OCI-LY3 (cell line): ENCODE data around the gene TTC23.

Experiments
- H2AFZ ChIP-seq: fragments of 200-600, 300-600 bp; shearing (Covaris generic); 2 replicates; pipeline ENCODE4 v1.6.0; 2014; ENCODE audit warnings: antibody characterized with exemption, low read depth, low read length
- H3K27ac ChIP-seq: fragments of 200-600, 300-600 bp; sonication (generic); 2 replicates; pipeline ENCODE4 v1.5.1; 2014; ENCODE audit warnings: mild to moderate bottlenecking, low read length, moderate library complexity, mixed read lengths
- H3K27me3 ChIP-seq: fragments of 200-600, 300-600 bp; sonication (generic); 2 replicates; pipeline ENCODE4 v1.6.1; 2014; ENCODE audit warnings: low read depth, low read length, mixed read lengths
- H3K36me3 ChIP-seq: fragments of 200-600, 300-600 bp; sonication (generic); replicated peaks from 2 replicates; pipeline ENCODE3; 2014; ENCODE audit warnings: low read depth, low read length, mixed read lengths
- H3K4me1 ChIP-seq: fragments of 300-600, 200-600 bp; sonication (generic); 2 replicates; pipeline ENCODE4 v1.6.1; 2014; ENCODE audit warnings: low read length, mixed read lengths
- H3K4me2 ChIP-seq: fragments of 200-600, 300-600 bp; sonication (generic); 2 replicates; pipeline ENCODE4 v1.6.1; 2014; ENCODE audit warnings: low read length, mixed read lengths
- H3K4me3 ChIP-seq: fragments of 300-600, 200-600 bp; sonication (generic); 2 replicates; pipeline ENCODE4 v1.5.1; 2014; ENCODE audit warnings: antibody characterized with exemption, mild to moderate bottlenecking, low read length, moderate library complexity
- H3K79me2 ChIP-seq: fragments of 300-600, 200-600 bp; shearing (Covaris generic); 2 replicates; pipeline ENCODE4 v1.6.1; 2014; ENCODE audit warnings: mild to moderate bottlenecking, low read length, mixed read lengths
- H3K9ac ChIP-seq: fragments of 300-600, 200-600 bp; shearing (Covaris generic); 2 replicates; pipeline ENCODE4 v1.6.0; 2014; ENCODE audit warnings: mild to moderate bottlenecking, low read length, moderate library complexity
- H3K9me3 ChIP-seq: fragments of 200-600, 300-600 bp; shearing (Covaris generic); 2 replicates; pipeline ENCODE4 v1.6.1; 2014; ENCODE audit warnings: low read length, mixed read lengths; ENCODE audit not compliant: insufficient read depth
- H4K20me1 ChIP-seq: fragments of 200-600, 300-600 bp; sonication (generic); 2 replicates; pipeline ENCODE4 v1.6.1; 2016; ENCODE audit warnings: low read length, mixed read lengths; ENCODE audit not compliant: insufficient read depth
- CTCF ChIP-seq: fragments of 200-600, 300-600 bp; sonication (generic); IDR thresholded peaks from 2 replicates; pipeline ENCODE4 v1.5.1; 2014; ENCODE audit warnings: antibody characterized with exemption, low read length, low read depth
- EZH2phosphoT487 ChIP-seq: fragments of 200-600 bp; shearing (Covaris generic); IDR thresholded peaks from 2 replicates; pipeline ENCODE4 v1.6.1; 2018; ENCODE audit warnings: antibody characterized with exemption, mixed run types, low read depth

TTC23 gene

DNA sequence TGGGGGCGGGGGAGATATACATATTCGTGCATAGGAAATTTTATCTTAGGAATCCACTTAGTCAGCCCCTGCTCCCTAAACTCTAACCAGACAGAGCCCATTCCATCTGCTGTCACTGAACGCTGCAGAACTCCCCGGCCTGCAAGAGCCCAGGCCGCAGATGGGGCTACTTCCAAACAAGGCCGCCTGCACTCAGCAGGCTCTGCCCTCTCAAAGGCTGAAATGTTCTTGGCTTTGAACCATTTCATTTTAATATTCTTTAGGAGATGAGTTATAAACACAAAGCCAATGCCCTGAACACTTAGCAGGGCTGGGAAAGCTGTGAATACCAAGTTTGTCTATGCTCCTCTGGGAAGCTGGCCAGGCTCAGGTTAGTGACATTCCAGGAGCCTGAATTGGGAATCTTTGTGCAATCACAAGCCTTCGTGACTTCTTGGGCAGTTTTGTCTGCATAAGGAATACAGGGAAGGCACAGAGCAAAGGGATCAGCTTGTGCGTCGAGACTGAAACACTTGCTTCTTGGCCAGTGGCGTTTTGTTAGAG lies 79.5 kb downstream of the TTC23 start:
- Histone ChIP-seq H3K79me2 (no peaks in the 10 kb centered on the region), H3K27ac (no peak overlapping the region), H3K4me3 (no peak overlapping the region), H4K20me1 (no peaks in the 10 kb centered on the region), H3K36me3 (no peaks in the 10 kb centered on the region), H3K9ac (no peak overlapping the region), H3K27me3 (no peaks in the 10 kb centered on the region), H3K4me2 (no peak overlapping the region), H3K9me3 (no peaks in the 10 kb centered on the region), H2AFZ (no peak overlapping the region), H3K4me1 (peaks cover 22% of the 10 kb centered on the region)
- no peak for TF ChIP-seq EZH2phosphoT487

DNA sequence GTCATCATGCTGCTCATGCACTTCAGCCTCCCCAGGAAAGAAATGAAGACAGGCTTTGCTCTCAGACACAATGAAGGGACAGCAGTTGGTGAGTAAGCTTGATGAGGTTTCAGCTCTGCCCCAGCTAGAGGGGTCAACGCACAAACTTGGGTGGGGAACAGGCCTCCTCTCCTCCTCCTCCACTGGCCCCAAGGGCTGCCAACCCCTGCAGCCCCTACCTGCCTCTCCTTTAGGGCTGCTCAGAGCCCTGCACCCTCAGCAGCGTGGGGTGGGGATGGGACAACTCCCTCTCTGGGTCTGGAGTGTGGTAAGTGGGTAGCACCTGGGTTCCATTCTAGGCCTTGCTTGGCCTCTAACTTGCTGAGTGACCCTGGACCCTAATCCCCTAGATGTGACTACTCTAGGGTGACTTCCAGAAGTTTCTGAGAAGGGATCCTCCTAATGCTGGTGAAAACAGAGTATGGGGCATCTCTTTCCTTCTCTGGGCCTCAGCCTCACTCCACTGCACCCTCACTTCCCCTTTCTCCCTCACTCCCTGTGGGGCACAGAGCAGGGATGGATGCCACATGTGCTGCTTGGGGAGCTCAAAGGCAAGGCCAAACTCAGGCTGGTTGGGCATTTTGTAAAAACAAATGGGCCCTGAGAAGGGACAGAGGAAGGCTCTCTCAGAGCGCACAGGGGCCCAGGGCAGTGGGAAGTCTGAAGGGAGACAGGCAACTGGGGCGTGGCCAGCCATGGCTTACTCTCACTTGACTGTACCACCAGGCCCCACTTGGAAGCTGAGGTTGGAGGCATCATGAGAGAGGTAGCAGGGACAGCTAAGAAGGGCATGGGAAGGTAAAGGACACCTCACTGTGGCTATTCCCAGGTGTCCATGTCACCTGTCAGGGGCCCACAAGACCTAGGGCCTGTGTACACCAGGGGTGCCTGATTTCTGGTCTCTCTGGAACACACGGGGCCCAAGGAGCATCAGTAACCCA lies 80.5 kb downstream of the TTC23 start:
- Histone ChIP-seq H3K4me2 (peak overlapping the region; percentile 10; the same call in 1 of the 2 replicates), H3K27ac (no peak overlapping the region), H3K27me3 (no peaks in the 10 kb centered on the region), H3K79me2 (no peaks in the 10 kb centered on the region), H4K20me1 (no peaks in the 10 kb centered on the region), H3K4me1 (peaks cover 26% of the 10 kb centered on the region), H2AFZ (no peak overlapping the region), H3K9me3 (no peaks in the 10 kb centered on the region), H3K4me3 (no peak overlapping the region), H3K36me3 (no peaks in the 10 kb centered on the region), H3K9ac (no peak overlapping the region)
- TF ChIP-seq EZH2phosphoT487 = no peak
- TF ChIP-seq CTCF = no peak

- Histone ChIP-seq H3K4me3 (no peak overlapping the region), H4K20me1 (no peaks in the 10 kb centered on the region), H3K79me2 (no peaks in the 10 kb centered on the region), H3K27ac (no peak overlapping the region), H3K27me3 (no peaks in the 10 kb centered on the region), H3K9me3 (no peaks in the 10 kb centered on the region), H3K4me1 (peaks cover 35% of the 10 kb centered on the region), H2AFZ (0 out of 2 replicates have a peak overlapping the region, but pooled peaks have one; percentile 24), H3K4me2 (peak overlapping the region; percentile 21; the same call in 1 of the 2 replicates), H3K36me3 (no peaks in the 10 kb centered on the region), H3K9ac (no peak overlapping the region)
- no peak for TF ChIP-seq EZH2phosphoT487
Observed at GRCh38 chr15:99167640-99168039, 81.7 kb downstream of the TTC23 start.

GRCh38 chr15:99167201-99167600 lies 82.2 kb downstream of the TTC23 start:
- no peaks in the 10 kb centered on the region for H3K27me3 ChIP-seq
- no peaks in the 10 kb centered on the region for H3K79me2 ChIP-seq
- H3K9me3 ChIP-seq = no peaks in the 10 kb centered on the region
- no peak overlapping the region for H3K9ac ChIP-seq
- TF ChIP-seq CTCF = no peak
- TF ChIP-seq EZH2phosphoT487 = no peak
- no peaks in the 10 kb centered on the region for H3K36me3 ChIP-seq
- H3K4me2 ChIP-seq = 0 out of 2 replicates have a peak overlapping the region, but pooled peaks have one; percentile 21
- H4K20me1 ChIP-seq = no peaks in the 10 kb centered on the region
- 0 out of 2 replicates have a peak overlapping the region, but pooled peaks have one; percentile 24 for H2AFZ ChIP-seq
- H3K4me1 ChIP-seq = peaks cover 35% of the 10 kb centered on the region
- H3K4me3 ChIP-seq = no peak overlapping the region
- no peak overlapping the region for H3K27ac ChIP-seq
